T-helper 17 cell (primary cell): ENCODE measurements around the gene SLBP. TPM values are rescaled to one million over a fixed set of nuclear protein-coding genes. Genes with fewer than 3 reads are reported as not detected.

Experiments used
- ATAC-seq: fragments of 150-1000 bp; cut with Tn5 transposase; 2 replicates; pipeline ENCODE4 v1.10.0; 2021; ENCODE audit warnings: mild to moderate bottlenecking, moderate library complexity
- DNase-seq, 3 donors: peaks; one replicate each; pipeline versions ENCODE4 v3.0.0 to v3.0.0-alpha.2; 2020 to 2021
- H3K9me3 ChIP-seq: one replicate; pipeline ENCODE4 v1.7.0; 2013; ENCODE audit warnings: low read length, mild to moderate bottlenecking; ENCODE audit not compliant: control insufficient read depth, poor library complexity, severe bottlenecking
- H3K27ac Mint-ChIP-seq: one replicate; pipeline ENCODE4 v1.8.0; 2022; ENCODE audit warnings: mild to moderate bottlenecking, moderate library complexity, mixed read lengths
- H3K27me3 Mint-ChIP-seq: one replicate; pipeline ENCODE4 v1.8.0; 2022; ENCODE audit warnings: mixed read lengths
- H3K36me3 Mint-ChIP-seq: one replicate; pipeline ENCODE4 v1.8.0; 2022; ENCODE audit warnings: low read depth, mixed read lengths
- H3K4me1 Mint-ChIP-seq: one replicate; pipeline ENCODE4 v1.8.0; 2022; ENCODE audit warnings: mild to moderate bottlenecking, mixed read lengths
- H3K4me3 Mint-ChIP-seq: one replicate; pipeline ENCODE4 v1.8.0; 2022; ENCODE audit warnings: mild to moderate bottlenecking, moderate library complexity, mixed read lengths
- total RNA-seq, 4 donors: library from RNA in 2 of 4; stranded (reverse) in 2 of 4; gene quantifications; one replicate each; pipeline ENCODE4 v1.2.3 and lab custom pipeline; 2022 to 2026

SLBP gene
- total RNA-seq, 2 donors from 2014 or later = 24.9 to 36.0 TPM

- H3K9me3 ChIP-seq = no peaks in the 10 kb centered on the region
- no peaks in the 10 kb centered on the region for H3K27me3 Mint-ChIP-seq
- no peak overlapping the region for H3K4me3 Mint-ChIP-seq
- no peak for ATAC-seq
- DNase-seq = peak in 1 of 3 donors; percentile 9
- H3K27ac Mint-ChIP-seq = peak overlapping the region; percentile 67
- peaks cover 36% of the 10 kb centered on the region for H3K4me1 Mint-ChIP-seq
- H3K36me3 Mint-ChIP-seq = peaks cover 4% of the 10 kb centered on the region
Measured at GRCh38 chr4:1728061-1728980, 16.2 kb upstream of the SLBP start.

GRCh38 chr4:1727117-1728031 lies 15.3 kb upstream of the SLBP start:
- peak in 1 of 3 donors; percentile 6 for DNase-seq

GRCh38 chr4:1726146-1726934 lies 14.2 kb upstream of the SLBP start:
- Mint-ChIP-seq H3K36me3 (peaks cover 4% of the 10 kb centered on the region), H3K27me3 (no peaks in the 10 kb centered on the region), H3K4me1 (peaks cover 51% of the 10 kb centered on the region), H3K4me3 (peak overlapping the region; percentile 49), H3K27ac (peak overlapping the region; percentile 92)
- DNase-seq = peak; percentile 78 to 90 (median 80)
- peak; percentile 48 for ATAC-seq
- no peaks in the 10 kb centered on the region for H3K9me3 ChIP-seq

More at GRCh38 chr4:1727117-1728031, 15.3 kb upstream of the SLBP start:
- Mint-ChIP-seq H3K27ac (peak overlapping the region; percentile 92), H3K4me1 (peaks cover 46% of the 10 kb centered on the region), H3K27me3 (no peaks in the 10 kb centered on the region), H3K36me3 (peaks cover 4% of the 10 kb centered on the region), H3K4me3 (peak overlapping the region; percentile 43)
- no peak for ATAC-seq
- H3K9me3 ChIP-seq = no peaks in the 10 kb centered on the region

- no peaks in the 10 kb centered on the region for H3K9me3 ChIP-seq
- ATAC-seq (no peak), DNase-seq (peak in 1 of 3 donors; percentile 4)
- Mint-ChIP-seq H3K4me1 (peaks cover 48% of the 10 kb centered on the region), H3K4me3 (peak overlapping the region; percentile 49), H3K27me3 (no peaks in the 10 kb centered on the region), H3K36me3 (peaks cover 4% of the 10 kb centered on the region), H3K27ac (peak overlapping the region; percentile 99)
Measured at GRCh38 chr4:1725521-1725920, 13.4 kb upstream of the SLBP start.

- ATAC-seq = peak; percentile 15
Measured at GRCh38 chr4:1723131-1723801, 11.1 kb upstream of the SLBP start.

GRCh38 chr4:1722551-1723118 lies 10.5 kb upstream of the SLBP start:
- Mint-ChIP-seq H3K4me1 (peaks cover 41% of the 10 kb centered on the region), H3K27me3 (no peaks in the 10 kb centered on the region), H3K27ac (peak overlapping the region; percentile 99), H3K4me3 (peak overlapping the region; percentile 90), H3K36me3 (peaks cover 4% of the 10 kb centered on the region)
- no peaks in the 10 kb centered on the region for H3K9me3 ChIP-seq
- no peak for DNase-seq
- no peak for ATAC-seq

More at GRCh38 chr4:1723131-1723801, 11.1 kb upstream of the SLBP start:
- peaks cover 4% of the 10 kb centered on the region for H3K36me3 Mint-ChIP-seq
- no peak for DNase-seq
- H3K4me3 Mint-ChIP-seq = peak overlapping the region; percentile 90
- H3K4me1 Mint-ChIP-seq = peaks cover 38% of the 10 kb centered on the region
- H3K27me3 Mint-ChIP-seq = no peaks in the 10 kb centered on the region
- peak overlapping the region; percentile 99 for H3K27ac Mint-ChIP-seq
- no peaks in the 10 kb centered on the region for H3K9me3 ChIP-seq

- Mint-ChIP-seq H3K36me3 (peaks cover 4% of the 10 kb centered on the region), H3K27ac (peak overlapping the region; percentile 99), H3K4me1 (peaks cover 41% of the 10 kb centered on the region), H3K4me3 (peak overlapping the region; percentile 90), H3K27me3 (no peaks in the 10 kb centered on the region)
- no peaks in the 10 kb centered on the region for H3K9me3 ChIP-seq
- ATAC-seq = no peak
- DNase-seq = no peak
Measured at GRCh38 chr4:1721666-1722550, 9.8 kb upstream of the SLBP start.

GRCh38 chr4:1721003-1721665 lies 9.0 kb upstream of the SLBP start, which contains the start of the genes TACC3 and TMEM129:
Gene TACC3, plus strand, starts transcription at chr4:1721521. Its CDS starts 1,901 bp downstream, at chr4:1723422.
Gene TMEM129, minus strand, starts transcription at chr4:1721323. Its CDS starts 486 bp downstream, at chr4:1720837.
- Mint-ChIP-seq H3K27ac (peak within 1 kb of the TSS; percentile 99), H3K4me1 (peaks cover 36% of the 10 kb centered on the region), H3K27me3 (no peaks in the 10 kb centered on the region), H3K36me3 (no peaks in the 10 kb centered on the region), H3K4me3 (peak within 1 kb of the TSS; percentile 90)
- ATAC-seq (peak; percentile 87), DNase-seq (peak; percentile 90 to 96 (median 90))
- no peaks in the 10 kb centered on the region for H3K9me3 ChIP-seq

- DNase-seq (peak in 1 of 3 donors; percentile 40), ATAC-seq (peak; percentile 8)
- no peaks in the 10 kb centered on the region for H3K9me3 ChIP-seq
- Mint-ChIP-seq H3K4me3 (peak overlapping the region; percentile 88), H3K27ac (peak overlapping the region; percentile 87), H3K4me1 (peaks cover 38% of the 10 kb centered on the region), H3K27me3 (no peaks in the 10 kb centered on the region), H3K36me3 (no peaks in the 10 kb centered on the region)
Measured at GRCh38 chr4:1720163-1720983, 8.3 kb upstream of the SLBP start.
